ENCODE data around the gene GSN. TPM values are rescaled to one million over a fixed set of nuclear protein-coding genes. Genes with fewer than 3 reads are reported as not detected.

Gene GSN
- total and polyA plus RNA-seq, 2 of the 13 experiments (the other 11 are each of a cell fraction or from before 2014, with no cell fraction given), result 294 to 307 TPM

- TF ChIP-seq TFAP4 (IDR thresholded peaks at IDR 0.05; ENCODE audit: borderline replicate concordance, low read depth) (peak; percentile 62; the same call in 1 of the 2 replicates), RELA (CRISPR knock-in tag; IDR thresholded peaks at IDR 0.05) (no peak), BCL3 (CRISPR knock-in tag; IDR thresholded peaks at IDR 0.05) (no peak), TBP (CRISPR knock-in tag; IDR thresholded peaks at IDR 0.05) (no peak), ZNF3 (CRISPR knock-in tag; IDR thresholded peaks at IDR 0.05) (no peak), ZNF530 (CRISPR knock-in tag; IDR thresholded peaks at IDR 0.05; ENCODE audit: low read depth) (no peak), GLI4 (CRISPR knock-in tag; IDR thresholded peaks at IDR 0.05; ENCODE audit: borderline replicate concordance) (no peak), MBNL3 (CRISPR knock-in tag; conservative IDR thresholded peaks at IDR 0.05) (no peak), HMGA1 (CRISPR knock-in tag; conservative IDR thresholded peaks at IDR 0.05) (no peak), SUZ12 (IDR thresholded peaks at IDR 0.05; ENCODE audit: low read depth, low read length) (no peak), ZNF256 (CRISPR knock-in tag; conservative IDR thresholded peaks at IDR 0.05) (no peak), ZNF577 (CRISPR knock-in tag; IDR thresholded peaks at IDR 0.05; ENCODE audit: borderline replicate concordance, low read depth) (no peak), RARG (CRISPR knock-in tag; IDR thresholded peaks at IDR 0.05; ENCODE audit: low read depth) (no peak), ETS1 (CRISPR knock-in tag; IDR thresholded peaks at IDR 0.05) (no peak), ADNP (CRISPR knock-in tag; IDR thresholded peaks at IDR 0.05) (no peak), ZNF589 (CRISPR knock-in tag; conservative IDR thresholded peaks at IDR 0.05) (no peak), TRIM24 (CRISPR knock-in tag; IDR thresholded peaks at IDR 0.05) (no peak), LBX2 (CRISPR knock-in tag; IDR thresholded peaks at IDR 0.05; ENCODE audit: borderline replicate concordance) (no peak), ZNF335 (CRISPR knock-in tag; IDR thresholded peaks at IDR 0.05) (no peak), SNAPC2 (CRISPR knock-in tag; IDR thresholded peaks at IDR 0.05) (0 out of 2 replicates have a peak, but pooled peaks have one; percentile 40), MLX (CRISPR knock-in tag; IDR thresholded peaks at IDR 0.05) (no peak), GTF2F1 (IDR thresholded peaks at IDR 0.05; ENCODE audit: low read length) (no peak), MEF2D (CRISPR knock-in tag; IDR thresholded peaks at IDR 0.05) (peak; percentile 44; the same call in 1 of the 2 replicates), KLF6 (CRISPR knock-in tag; IDR thresholded peaks at IDR 0.05) (no peak), ZBTB3 (CRISPR knock-in tag; IDR thresholded peaks at IDR 0.05; ENCODE audit: borderline replicate concordance, low read depth) (no peak), GABPA (IDR thresholded peaks at IDR 0.05; ENCODE audit: low read depth, low read length) (no peak), GABPA (CRISPR knock-in tag; IDR thresholded peaks at IDR 0.05; ENCODE audit: low read depth) (0 out of 2 replicates have a peak, but pooled peaks have one; percentile 35), PHB2 (IDR thresholded peaks at IDR 0.05; ENCODE audit: partially characterized antibody) (no peak), RFX3 (CRISPR knock-in tag; IDR thresholded peaks at IDR 0.05) (no peak)
Measured at GRCh38 chr9:121286973-121287741, 19.2 kb downstream of the GSN start (continued).

All from HepG2 (cell line).